ENCODE results near the gene CEP70. TPM values are rescaled to one million over a fixed set of nuclear protein-coding genes. Genes with fewer than 3 reads are reported as not detected.

Gene CEP70
- polyA plus RNA-seq, 3 donors, result 0.11 TPM; not detected in 2

GRCh38 chr3:138476526-138476925, 117.5 kb downstream of the CEP70 start:
- Histone ChIP-seq H3K4me1 (ENCODE audit: control insufficient read depth in 1 of 2, insufficient read depth in 2 of 2, low read length in 2 of 2) (no peaks in the 10 kb centered on the region), H3K9me3 (replicated peaks in 1 of 2; ENCODE audit: control insufficient read depth in 1 of 2, insufficient read depth in 1 of 2, low read length in 2 of 2) (no peaks in the 10 kb centered on the region), H3K4me2 (replicated peaks; ENCODE audit: extremely low read depth, low read length, poor library complexity, severe bottlenecking) (no peak overlapping the region), H3K27ac (ENCODE audit: low read depth in 1 of 2, low read length in 2 of 2) (no peak overlapping the region), H3K36me3 (replicated peaks in 1 of 2; ENCODE audit: control insufficient read depth in 1 of 2, insufficient read depth in 2 of 2, low read length in 2 of 2) (no peaks in the 10 kb centered on the region), H3K9ac (ENCODE audit: insufficient read depth, low read length, poor library complexity, severe bottlenecking) (no peak overlapping the region), H2AFZ (ENCODE audit: insufficient read depth, low read depth, low read length, poor library complexity, severe bottlenecking) (no peak overlapping the region), H3K4me3 (replicated peaks in 1 of 3; ENCODE audit: low read depth in 2 of 3, low read length in 3 of 3) (no peak overlapping the region), H3K27me3 (ENCODE audit: control insufficient read depth in 2 of 2, insufficient read depth in 2 of 2, low read length in 2 of 2) (no peaks in the 10 kb centered on the region), H4K20me1 (ENCODE audit: insufficient read depth, low read length) (no peaks in the 10 kb centered on the region), H3K79me2 (ENCODE audit: insufficient read depth, low read length) (no peaks in the 10 kb centered on the region)
- Mint-ChIP-seq H3K27ac (no peak overlapping the region), H3K4me1 (peaks cover 12% of the 10 kb centered on the region), H3K4me3 (no peak overlapping the region), H3K27me3 (ENCODE audit: low read depth in 3 of 3) (peaks cover 1 to 2% (median 2%) of the 10 kb centered on the region in 3 donors), H3K9me3 (no peaks in the 10 kb centered on the region), H3K36me3 (no peaks in the 10 kb centered on the region)
- intact Hi-C loops (cut with micrococcal nuclease), result loop anchor here in 1 of 2 donors (10.0 kb wide), 1 partner anchor 448 kb away; no protein-coding TSS in a partner anchor
- no peak for TF ChIP-seq CTCF (IDR thresholded peaks at IDR 0.05)
- DNase-seq, result no peak
- WGBS (ENCODE audit: insufficient coverage), result no CpG with 5 or more reads among the region's 2 CpGs

GRCh38 chr3:138474163-138474562, 119.9 kb downstream of the CEP70 start:
- Histone ChIP-seq H3K27ac (ENCODE audit: low read depth in 1 of 2, low read length in 2 of 2) (no peak overlapping the region), H3K9me3 (replicated peaks in 1 of 2; ENCODE audit: control insufficient read depth in 1 of 2, insufficient read depth in 1 of 2, low read length in 2 of 2) (no peaks in the 10 kb centered on the region), H3K4me2 (replicated peaks; ENCODE audit: extremely low read depth, low read length, poor library complexity, severe bottlenecking) (no peak overlapping the region), H2AFZ (ENCODE audit: insufficient read depth, low read depth, low read length, poor library complexity, severe bottlenecking) (no peak overlapping the region), H3K79me2 (ENCODE audit: insufficient read depth, low read length) (no peaks in the 10 kb centered on the region), H3K4me1 (ENCODE audit: control insufficient read depth in 1 of 2, insufficient read depth in 2 of 2, low read length in 2 of 2) (no peaks in the 10 kb centered on the region), H4K20me1 (ENCODE audit: insufficient read depth, low read length) (no peaks in the 10 kb centered on the region), H3K9ac (ENCODE audit: insufficient read depth, low read length, poor library complexity, severe bottlenecking) (no peak overlapping the region), H3K4me3 (replicated peaks in 1 of 3; ENCODE audit: low read depth in 2 of 3, low read length in 3 of 3) (no peak overlapping the region), H3K36me3 (replicated peaks in 1 of 2; ENCODE audit: control insufficient read depth in 1 of 2, insufficient read depth in 2 of 2, low read length in 2 of 2) (no peaks in the 10 kb centered on the region), H3K27me3 (ENCODE audit: control insufficient read depth in 2 of 2, insufficient read depth in 2 of 2, low read length in 2 of 2) (no peaks in the 10 kb centered on the region)
- peaks cover 3% of the 10 kb centered on the region for H3K4me1 Mint-ChIP-seq
- no peak overlapping the region for H3K4me3 Mint-ChIP-seq
- no peak for TF ChIP-seq CTCF (IDR thresholded peaks at IDR 0.05)
- H3K27ac Mint-ChIP-seq, result no peak overlapping the region
- DNase-seq, result no peak
- no peaks in the 10 kb centered on the region for H3K36me3 Mint-ChIP-seq
- peaks cover 2 to 4% (median 4%) of the 10 kb centered on the region in 3 donors for H3K27me3 Mint-ChIP-seq (ENCODE audit: low read depth in 3 of 3)
- H3K9me3 Mint-ChIP-seq, result peaks cover 0 to 2% (median 0%) of the 10 kb centered on the region in 7 donors
- no CpG with 5 or more reads among the region's 6 CpGs for WGBS (ENCODE audit: insufficient coverage)
- intact Hi-C loops (cut with micrococcal nuclease), result loop anchor here in 1 of 2 donors (10.0 kb wide), 1 partner anchor 451 kb away; no protein-coding TSS in a partner anchor
